LoVo (cell line): ENCODE data around the gene OXLD1.
"Not testable (repeated sequence)": the region's sequence is repeated elsewhere in the genome, so short reads cannot be mapped to it uniquely, and the experiment has no call there.

Experiments used
- DNase-seq: peaks from one replicate; pipeline ENCODE4 v3.0.0-alpha.2; 2016; ENCODE audit warnings: low spot score

Gene OXLD1

GRCh38 chr17:81682565-81683207 lies 16.3 kb upstream of the OXLD1 start:
- DNase-seq: no peak

- no peak for DNase-seq
Observed at GRCh38 chr17:81681672-81682071, 15.3 kb upstream of the OXLD1 start.

- no peak for DNase-seq
Observed at GRCh38 chr17:81680150-81680549, 13.7 kb upstream of the OXLD1 start.

- no peak for DNase-seq
Observed at GRCh38 chr17:81676906-81677305, 10.5 kb upstream of the OXLD1 start.

- not testable (repeated sequence) for DNase-seq
Observed at GRCh38 chr17:81675515-81676221, 9.3 kb upstream of the OXLD1 start.

GRCh38 chr17:81673561-81674258 lies 7.3 kb upstream of the OXLD1 start:
- DNase-seq: no peak

GRCh38 chr17:81672954-81673353 lies 6.5 kb upstream of the OXLD1 start:
- no peak for DNase-seq

GRCh38 chr17:81672504-81672903 lies 6.1 kb upstream of the OXLD1 start:
- DNase-seq: no peak

GRCh38 chr17:81667754-81668153 lies 1.3 kb upstream of the OXLD1 start:
- no peak for DNase-seq

GRCh38 chr17:81666092-81666341 lies 388 bp downstream of the OXLD1 start:
- no peak for DNase-seq

GRCh38 chr17:81665205-81666091 lies 957 bp downstream of the OXLD1 start:
- peak; percentile 23 for DNase-seq

GRCh38 chr17:81664051-81664470 lies 2.3 kb downstream of the OXLD1 start:
- no peak for DNase-seq

GRCh38 chr17:81662002-81662401 lies 4.4 kb downstream of the OXLD1 start:
- no peak for DNase-seq

GRCh38 chr17:81660441-81660840 lies 6.0 kb downstream of the OXLD1 start:
- DNase-seq: no peak

GRCh38 chr17:81659038-81659437 lies 7.4 kb downstream of the OXLD1 start:
- no peak for DNase-seq

- no peak for DNase-seq
Observed at GRCh38 chr17:81656835-81657234, 9.6 kb downstream of the OXLD1 start.

GRCh38 chr17:81656118-81656743 lies 10.2 kb downstream of the OXLD1 start, which contains the start of gene PDE6G:
PDE6G (minus strand) TSS chr17:81656542; CDS start chr17:81653305, 3,237 bp downstream.
- DNase-seq: no peak

- DNase-seq: no peak
Observed at GRCh38 chr17:81655378-81656117, 10.9 kb downstream of the OXLD1 start.

- no peak for DNase-seq
Observed at GRCh38 chr17:81652906-81653771, 13.3 kb downstream of the OXLD1 start.

GRCh38 chr17:81651692-81652091 lies 14.7 kb downstream of the OXLD1 start:
- DNase-seq: peak; percentile 50
